Effector memory CD8-positive, alpha-beta T cell (primary cell): ENCODE measurements around the gene DLG1.
"Not testable (repeated sequence)": the region's sequence is repeated elsewhere in the genome, so short reads cannot be mapped to it uniquely, and the experiment has no call there.

Experiments
- ATAC-seq: fragments of 150-1000 bp; cut with Tn5 transposase; replicated peaks from 2 replicates; pipeline ENCODE4 v1.10.0; 2021; ENCODE audit warnings: mild to moderate bottlenecking, moderate library complexity
- DNase-seq, 3 experiments: peaks; one replicate each; pipeline ENCODE4 v3.0.0; 2021
- H3K27ac Mint-ChIP-seq, 2 donors: one replicate each; pipeline ENCODE4 v1.8.0; 2022; ENCODE audit warnings: mild to moderate bottlenecking in 2 of 2, mixed read lengths in 2 of 2, moderate library complexity in 2 of 2
- H3K27me3 Mint-ChIP-seq, 2 donors: one replicate each; pipeline ENCODE4 v1.8.0; 2022; ENCODE audit warnings: mixed read lengths in 2 of 2
- H3K36me3 Mint-ChIP-seq: one replicate; pipeline ENCODE4 v1.8.0; 2022; ENCODE audit warnings: mild to moderate bottlenecking, moderate library complexity, mixed read lengths; ENCODE audit not compliant: insufficient read depth
- H3K4me1 Mint-ChIP-seq, 2 donors: one replicate each; pipeline ENCODE4 v1.8.0; 2022; ENCODE audit warnings: low read depth in 2 of 2, mixed read lengths in 2 of 2
- H3K4me3 Mint-ChIP-seq, 2 donors: one replicate each; pipeline ENCODE4 v1.8.0; 2022; ENCODE audit warnings: mild to moderate bottlenecking in 2 of 2, mixed read lengths in 2 of 2, moderate library complexity in 2 of 2
- H3K9me3 Mint-ChIP-seq, 2 donors: one replicate each; pipeline ENCODE4 v1.8.0; 2022; ENCODE audit warnings: mixed read lengths in 2 of 2

Gene DLG1

DNA sequence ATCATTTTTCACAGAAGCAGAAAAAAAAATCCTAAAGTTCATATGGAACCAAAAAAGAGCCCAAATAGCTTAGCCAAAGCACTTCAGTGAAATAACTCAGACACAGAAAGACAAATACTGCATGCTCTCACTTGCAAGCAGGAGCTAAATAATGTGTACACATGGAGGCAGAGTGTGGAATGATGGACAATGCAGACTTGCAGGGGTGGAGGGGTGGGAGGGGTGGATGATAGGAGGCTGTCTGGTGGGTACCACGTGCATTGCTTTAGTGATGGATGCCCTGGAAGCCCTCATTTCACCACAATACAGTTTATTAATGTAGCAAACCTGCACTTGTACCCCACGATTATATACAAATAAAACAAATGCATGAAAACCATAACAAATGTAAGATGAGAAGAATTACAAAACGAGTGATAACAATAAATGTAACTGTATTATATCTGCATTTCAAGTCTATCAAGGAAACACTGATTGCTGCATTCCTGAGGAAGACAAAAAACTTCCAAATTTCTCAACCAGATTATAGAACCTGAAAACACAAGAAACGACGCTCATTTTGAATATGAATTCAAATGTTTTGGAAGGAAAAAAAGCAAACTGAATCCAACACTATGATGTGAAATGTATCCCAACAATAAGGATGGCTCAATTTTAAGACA lies 96.5 kb downstream of the DLG1 start:
- H3K4me1 Mint-ChIP-seq = peaks cover 18 to 38% of the 10 kb centered on the region in 2 donors
- ATAC-seq = no peak
- no peaks in the 10 kb centered on the region for H3K27me3 Mint-ChIP-seq
- DNase-seq = no peak
- no peak overlapping the region for H3K27ac Mint-ChIP-seq
- H3K4me3 Mint-ChIP-seq = no peak overlapping the region
- H3K9me3 Mint-ChIP-seq = no peaks in the 10 kb centered on the region
- no peaks in the 10 kb centered on the region for H3K36me3 Mint-ChIP-seq

DNA sequence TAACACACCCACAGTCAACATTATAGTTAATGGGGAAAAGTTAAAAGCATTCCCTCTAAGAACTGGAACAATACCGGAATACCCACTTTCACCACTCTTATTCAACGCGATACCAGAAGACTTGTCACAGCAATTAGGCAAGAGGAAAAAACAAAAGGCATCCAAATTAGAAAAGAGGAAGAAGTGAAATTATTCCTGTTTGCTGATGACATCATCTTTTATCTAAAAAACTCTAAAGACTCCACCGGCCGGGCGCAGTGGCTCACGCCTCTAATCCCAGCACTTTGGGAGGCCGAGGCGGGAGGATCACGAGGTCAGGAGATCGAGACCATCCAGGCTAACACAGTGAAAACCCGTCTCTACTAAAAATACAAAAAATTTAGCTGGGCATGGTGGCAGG lies 97.6 kb downstream of the DLG1 start:
- H3K27me3 Mint-ChIP-seq, H3K36me3 Mint-ChIP-seq, DNase-seq, ATAC-seq, H3K4me3 Mint-ChIP-seq, H3K9me3 Mint-ChIP-seq, H3K27ac Mint-ChIP-seq: not testable (repeated sequence)
- peaks cover 18 to 34% of the 10 kb centered on the region in 2 donors for H3K4me1 Mint-ChIP-seq

DNA sequence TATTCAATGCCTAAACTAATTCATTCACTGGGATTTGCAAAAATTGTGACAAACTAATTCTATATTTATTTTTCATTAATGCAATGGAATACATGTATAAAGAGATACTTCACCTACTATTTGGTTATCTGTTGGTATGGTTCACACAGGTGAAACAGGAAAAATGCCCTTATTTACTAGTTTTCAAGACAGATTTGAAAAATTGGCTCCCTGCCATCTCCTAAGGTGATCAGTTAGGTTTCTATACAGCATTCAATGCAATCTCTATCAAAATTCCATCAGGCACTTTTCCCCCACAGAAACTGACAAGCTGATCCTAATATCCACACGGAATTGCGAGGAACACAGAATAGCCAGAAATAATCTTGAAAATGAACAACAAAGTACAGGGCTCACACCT lies 101.1 kb downstream of the DLG1 start:
- no peaks in the 10 kb centered on the region for H3K36me3 Mint-ChIP-seq
- H3K4me1 Mint-ChIP-seq = peaks cover 17 to 30% of the 10 kb centered on the region in 2 donors
- H3K27me3 Mint-ChIP-seq = no peaks in the 10 kb centered on the region
- no peak for ATAC-seq
- H3K9me3 Mint-ChIP-seq = no peaks in the 10 kb centered on the region
- DNase-seq = no peak
- no peak overlapping the region for H3K4me3 Mint-ChIP-seq
- H3K27ac Mint-ChIP-seq = no peak overlapping the region

DNA sequence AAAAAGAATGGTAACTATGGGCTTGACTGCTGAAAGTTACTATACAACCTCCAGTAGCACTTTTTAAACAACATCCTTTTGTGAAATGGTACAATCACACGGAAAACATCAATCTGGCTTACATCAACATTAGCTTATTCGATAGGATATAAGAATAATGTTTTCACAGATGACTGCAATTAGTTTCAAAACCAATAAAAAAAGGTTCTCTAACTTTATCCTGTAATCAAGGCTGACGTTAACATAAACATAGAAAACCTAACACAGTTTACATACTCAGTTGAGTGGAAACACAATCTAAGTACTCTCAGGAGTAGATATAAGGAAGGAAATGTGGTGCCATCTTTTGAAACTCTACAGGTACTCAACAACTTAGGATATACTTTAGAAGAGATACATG lies 102.2 kb downstream of the DLG1 start:
- ATAC-seq = no peak

DNA sequence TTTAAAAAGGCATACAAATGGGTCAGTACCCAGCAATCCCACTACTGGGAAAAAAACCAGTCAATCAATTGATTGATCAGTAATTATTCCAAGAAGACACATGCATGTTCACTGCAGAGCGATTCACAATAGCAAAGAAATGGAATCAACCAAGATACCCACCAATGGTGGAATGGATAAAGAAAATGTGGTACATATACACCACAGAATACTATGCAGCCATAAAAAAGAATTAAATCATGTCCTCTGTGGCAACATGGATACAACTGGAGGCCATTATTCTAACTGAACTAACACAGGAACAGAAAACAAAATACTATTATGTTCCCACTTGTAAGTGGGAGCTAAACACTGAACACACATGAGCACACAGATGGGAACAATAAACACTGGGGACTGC lies 103.1 kb downstream of the DLG1 start:
- ATAC-seq (no peak), DNase-seq (no peak)
- Mint-ChIP-seq H3K27me3 (no peaks in the 10 kb centered on the region), H3K4me3 (no peak overlapping the region), H3K27ac (no peak overlapping the region), H3K4me1 (peaks cover 8 to 15% of the 10 kb centered on the region in 2 donors), H3K36me3 (no peaks in the 10 kb centered on the region), H3K9me3 (no peaks in the 10 kb centered on the region)

More for the DNA sequence above, 102.2 kb downstream of the DLG1 start:
- DNase-seq = no peak
- Mint-ChIP-seq H3K27ac (no peak overlapping the region), H3K9me3 (no peaks in the 10 kb centered on the region), H3K36me3 (no peaks in the 10 kb centered on the region), H3K4me3 (no peak overlapping the region), H3K27me3 (no peaks in the 10 kb centered on the region), H3K4me1 (peaks cover 13 to 21% of the 10 kb centered on the region in 2 donors)

DNA sequence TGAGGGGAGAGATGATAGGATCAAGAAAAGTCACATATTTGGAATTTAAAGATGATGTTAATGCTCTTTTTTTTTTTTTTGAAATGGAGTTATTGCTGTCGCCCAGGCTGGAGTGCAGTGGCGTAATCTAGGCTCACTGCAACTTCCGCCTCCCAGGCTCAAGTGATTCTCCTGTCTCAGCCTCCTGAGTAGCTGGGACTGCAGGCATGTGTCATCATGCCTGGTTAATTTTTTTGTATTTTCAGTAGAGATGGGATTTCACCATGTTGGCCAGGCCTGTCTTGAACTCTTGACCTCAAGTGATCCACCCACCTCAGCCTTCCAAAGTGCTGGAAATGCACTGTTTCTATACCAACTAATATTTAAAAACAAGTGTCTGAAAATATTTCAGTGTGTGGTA lies 104.7 kb downstream of the DLG1 start:
- ATAC-seq, H3K4me3 Mint-ChIP-seq, H3K27ac Mint-ChIP-seq, H3K27me3 Mint-ChIP-seq, H3K36me3 Mint-ChIP-seq, DNase-seq, H3K9me3 Mint-ChIP-seq: not testable (repeated sequence)
- peaks cover 11 to 13% of the 10 kb centered on the region in 2 donors for H3K4me1 Mint-ChIP-seq

DNA sequence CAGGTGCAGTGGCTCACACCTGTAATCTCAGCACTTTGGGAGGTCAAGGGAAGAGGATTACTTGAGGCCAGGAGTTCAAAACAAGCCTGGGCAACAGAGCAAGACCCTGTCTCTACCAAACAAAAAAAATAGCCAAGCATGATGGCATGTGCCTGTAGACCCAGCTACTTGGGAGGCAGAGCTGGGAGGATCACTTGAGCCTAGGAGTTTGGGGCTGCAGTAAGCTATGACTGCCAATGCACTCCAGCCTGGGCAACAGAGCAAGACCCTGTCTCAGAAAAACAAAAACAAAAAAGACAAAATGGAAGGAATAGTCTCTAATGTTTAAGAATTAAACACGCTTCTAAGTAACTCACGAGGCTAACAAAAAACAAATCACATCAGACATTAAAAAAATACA lies 106.5 kb downstream of the DLG1 start:
- Mint-ChIP-seq H3K4me3 (no peak overlapping the region), H3K27me3 (no peaks in the 10 kb centered on the region), H3K4me1 (peaks cover 8 to 9% of the 10 kb centered on the region in 2 donors), H3K9me3 (no peaks in the 10 kb centered on the region), H3K27ac (peak overlapping the region in 1 of 2 donors; percentile 81), H3K36me3 (no peaks in the 10 kb centered on the region)
- ATAC-seq (no peak), DNase-seq (no peak)

DNA sequence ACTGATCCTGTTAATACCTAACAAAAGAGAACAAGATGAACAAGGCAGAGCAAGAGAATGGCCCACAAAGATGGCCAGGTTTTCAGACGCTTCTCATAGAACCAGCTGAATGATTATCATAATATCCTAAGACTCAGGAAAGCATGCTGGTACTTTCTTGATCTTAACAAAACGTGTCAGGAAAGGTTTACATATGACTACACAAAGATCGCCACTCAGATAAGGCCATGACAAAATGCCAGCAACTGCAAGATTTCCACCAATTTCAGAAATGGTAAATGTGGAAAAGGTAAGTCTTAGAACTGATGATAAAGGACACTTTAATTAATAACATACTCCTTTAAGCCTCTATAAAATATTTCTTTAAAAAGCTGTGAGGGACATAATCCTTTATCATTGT lies 108.8 kb downstream of the DLG1 start:
- no peaks in the 10 kb centered on the region for H3K9me3 Mint-ChIP-seq
- H3K4me1 Mint-ChIP-seq = peaks cover 5 to 15% of the 10 kb centered on the region in 2 donors
- H3K27ac Mint-ChIP-seq = peak overlapping the region in 1 of 2 donors; percentile 22
- no peak for ATAC-seq
- no peak overlapping the region for H3K4me3 Mint-ChIP-seq
- DNase-seq = no peak
- no peaks in the 10 kb centered on the region for H3K27me3 Mint-ChIP-seq
- no peaks in the 10 kb centered on the region for H3K36me3 Mint-ChIP-seq

DNA sequence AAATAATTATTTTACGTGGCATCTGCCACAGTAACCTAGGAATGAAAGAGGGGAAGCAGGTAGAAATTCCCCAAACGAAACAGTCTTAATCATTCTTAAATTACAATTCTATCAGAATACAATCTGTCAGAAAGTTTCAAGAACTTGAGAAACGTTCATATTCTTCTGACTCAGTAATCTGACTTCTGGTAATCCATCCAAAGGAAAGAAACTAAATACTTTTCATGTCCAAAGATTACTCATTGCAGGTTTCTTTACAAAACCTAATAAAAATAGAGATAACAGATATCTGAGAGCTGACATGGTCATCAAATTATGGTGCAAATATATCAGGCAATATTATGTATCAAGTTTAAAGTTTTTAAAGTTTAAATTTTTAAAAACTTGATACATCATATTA lies 109.4 kb downstream of the DLG1 start:
- H3K36me3 Mint-ChIP-seq = no peaks in the 10 kb centered on the region
- no peak overlapping the region for H3K27ac Mint-ChIP-seq
- ATAC-seq = no peak
- DNase-seq = no peak
- no peak overlapping the region for H3K4me3 Mint-ChIP-seq
- H3K9me3 Mint-ChIP-seq = no peaks in the 10 kb centered on the region
- H3K27me3 Mint-ChIP-seq = no peaks in the 10 kb centered on the region
- peaks cover 5 to 16% of the 10 kb centered on the region in 2 donors for H3K4me1 Mint-ChIP-seq

DNA sequence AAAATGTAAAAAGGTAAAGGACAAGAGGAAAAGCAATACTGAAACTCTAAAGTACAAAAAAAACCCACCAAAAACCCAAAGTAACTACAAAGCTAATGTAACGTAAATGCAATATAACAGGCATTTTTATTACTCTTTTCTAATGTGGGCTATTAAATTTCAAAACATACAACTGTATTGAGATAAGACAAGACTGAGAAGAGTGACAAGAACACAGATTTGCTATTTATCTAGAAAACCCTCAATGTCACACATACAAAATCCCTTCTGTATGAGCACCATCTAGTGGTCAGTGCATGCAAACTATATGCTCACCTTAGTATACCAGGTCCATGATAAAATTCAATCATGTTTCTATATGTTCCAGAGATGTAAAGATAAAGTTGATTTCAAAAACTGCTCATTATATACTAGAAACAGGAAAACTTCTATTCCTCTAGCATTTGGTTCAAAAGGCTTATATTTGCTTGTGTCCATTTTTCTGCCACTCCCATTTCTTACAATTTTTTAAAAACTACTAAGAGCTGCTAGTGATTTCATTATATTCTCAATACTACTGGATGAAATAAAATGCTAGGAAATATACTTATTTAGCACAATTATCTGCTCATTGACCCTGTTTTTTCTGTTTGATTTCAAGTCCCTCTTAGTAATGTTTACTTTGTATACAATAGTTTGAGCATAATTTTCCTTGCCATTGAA lies 111.4 kb downstream of the DLG1 start:
- Mint-ChIP-seq H3K4me3 (no peak overlapping the region), H3K36me3 (no peaks in the 10 kb centered on the region), H3K27me3 (no peaks in the 10 kb centered on the region), H3K4me1 (peaks cover 3 to 16% of the 10 kb centered on the region in 2 donors), H3K9me3 (no peaks in the 10 kb centered on the region), H3K27ac (no peak overlapping the region)
- ATAC-seq (peak; percentile 78), DNase-seq (peak; percentile 6 to 12 (median 8))

DNA sequence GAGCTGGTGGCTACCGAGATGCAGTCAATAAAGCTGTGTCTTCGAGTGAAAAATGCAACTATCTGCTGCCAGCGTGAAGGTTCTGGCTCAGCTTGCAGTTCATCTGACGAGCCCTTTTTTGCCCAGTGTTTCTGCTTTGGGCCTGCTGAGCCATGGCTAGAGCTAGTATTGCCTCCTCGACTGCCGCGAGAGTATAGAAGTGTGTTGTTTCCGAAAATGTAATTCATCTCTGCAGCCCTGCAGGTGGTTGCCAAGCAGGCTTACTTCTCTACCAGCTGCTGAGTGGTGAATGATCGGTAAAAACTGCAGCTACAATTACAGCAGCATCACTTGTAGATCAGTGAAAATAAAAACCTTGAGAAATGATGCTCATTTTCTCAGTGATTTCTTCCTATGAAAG lies 114.8 kb downstream of the DLG1 start:
- Mint-ChIP-seq H3K27ac (no peak overlapping the region), H3K27me3 (no peaks in the 10 kb centered on the region), H3K4me1 (peaks cover 1 to 24% of the 10 kb centered on the region in 2 donors), H3K4me3 (no peak overlapping the region), H3K36me3 (no peaks in the 10 kb centered on the region), H3K9me3 (no peaks in the 10 kb centered on the region)
- DNase-seq (no peak), ATAC-seq (no peak)

DNA sequence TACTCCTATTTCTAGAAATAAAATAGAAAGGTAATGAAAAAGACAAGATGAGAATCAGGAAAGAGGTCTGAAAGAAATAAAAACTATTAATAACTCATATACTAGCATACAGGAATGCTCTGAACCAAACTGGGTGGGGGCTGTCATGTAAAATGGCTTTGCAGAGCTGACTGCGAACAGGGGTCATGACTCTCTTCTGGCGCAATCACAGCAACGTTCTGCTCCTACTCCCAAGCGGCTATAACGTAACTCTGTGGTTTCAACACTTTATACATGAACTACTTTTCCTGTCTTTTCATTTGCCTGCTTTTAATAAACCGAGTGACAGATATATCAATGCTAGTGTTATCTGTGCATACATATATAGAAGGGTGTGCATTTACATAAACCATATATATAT lies 116.7 kb downstream of the DLG1 start:
- H3K27me3 Mint-ChIP-seq = no peaks in the 10 kb centered on the region
- no peak for DNase-seq

DNA sequence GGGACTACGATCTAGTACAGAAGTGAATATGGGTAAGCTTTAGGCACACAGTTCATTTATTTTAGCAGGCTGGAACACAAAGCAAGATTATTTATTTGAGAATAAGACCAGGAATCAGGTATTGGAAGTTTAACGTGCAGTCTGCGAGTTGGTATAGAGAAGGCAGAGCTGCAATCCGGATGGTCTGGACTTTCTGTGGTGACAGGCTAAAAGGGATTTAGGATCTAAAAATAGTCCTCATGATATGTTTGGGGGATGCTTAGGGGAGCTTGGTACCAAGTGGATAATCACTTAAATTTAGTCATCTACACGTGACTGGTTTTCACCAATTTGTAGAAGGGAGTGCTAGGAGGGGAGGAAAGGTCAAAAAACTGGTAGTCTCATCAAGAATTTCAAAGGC lies 119.4 kb downstream of the DLG1 start:
- Mint-ChIP-seq H3K27me3 (no peaks in the 10 kb centered on the region), H3K27ac (no peak overlapping the region), H3K36me3 (no peaks in the 10 kb centered on the region), H3K4me1 (peaks cover 4 to 16% of the 10 kb centered on the region in 2 donors), H3K4me3 (no peak overlapping the region), H3K9me3 (no peaks in the 10 kb centered on the region)
- DNase-seq = no peak
- ATAC-seq = no peak

More for the DNA sequence above, 116.7 kb downstream of the DLG1 start:
- Mint-ChIP-seq H3K4me1 (peaks cover 4 to 27% of the 10 kb centered on the region in 2 donors), H3K9me3 (no peaks in the 10 kb centered on the region), H3K4me3 (no peak overlapping the region), H3K36me3 (no peaks in the 10 kb centered on the region), H3K27ac (no peak overlapping the region)
- ATAC-seq = no peak

DNA sequence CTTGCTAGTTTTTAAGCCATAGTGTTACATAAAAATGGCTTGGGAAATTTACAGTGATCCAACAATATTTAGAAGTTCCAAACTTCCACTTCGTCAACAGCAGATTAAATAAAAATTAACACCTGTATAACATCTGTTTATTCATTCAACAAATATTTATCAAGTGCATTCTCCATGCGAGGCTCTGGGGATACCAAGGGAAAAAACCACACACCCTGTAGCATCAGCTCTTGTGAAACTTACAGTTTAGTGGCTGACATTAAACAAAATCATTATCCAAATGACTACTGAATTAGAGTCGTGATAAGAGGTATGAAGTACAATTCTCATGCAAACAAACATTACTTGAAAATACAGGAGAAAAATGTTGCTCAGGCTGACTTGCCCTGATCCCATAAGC lies 122.9 kb downstream of the DLG1 start:
- DNase-seq (no peak), ATAC-seq (no peak)
- H3K27ac Mint-ChIP-seq = no peak overlapping the region
- peaks cover 5% of the 10 kb centered on the region for H3K36me3 Mint-ChIP-seq
- H3K4me1 Mint-ChIP-seq = peaks cover 5 to 9% of the 10 kb centered on the region in 2 donors
- no peak overlapping the region for H3K4me3 Mint-ChIP-seq
- no peaks in the 10 kb centered on the region for H3K9me3 Mint-ChIP-seq
- no peaks in the 10 kb centered on the region for H3K27me3 Mint-ChIP-seq
